SU-DHL-6 (cell line): ENCODE results near the gene WFDC10B.

Source experiments
- CTCF ChIP-seq: fragments of 200-600 bp; sonication (generic); IDR thresholded peaks from one replicate; pipeline ENCODE4 v1.5.1; 2017; ENCODE audit warnings: antibody characterized with exemption, mild to moderate bottlenecking, low read length, moderate library complexity; ENCODE audit not compliant: insufficient read depth, poor library complexity, severe bottlenecking
- EZH2phosphoT487 ChIP-seq: fragments of 200-600 bp; sonication (generic), shearing (Covaris generic); conservative IDR thresholded peaks from 2 replicates; pipeline ENCODE4 v1.6.1; 2018; ENCODE audit warnings: mild to moderate bottlenecking, antibody characterized with exemption, low read length, moderate library complexity, mixed read lengths

GRCh38 chr20:45670139-45670538 is 34.7 kb downstream of the WFDC10B start, which contains the start of gene WFDC11:
- TF ChIP-seq CTCF (no peak), EZH2phosphoT487 (no peak)
